Endothelial cell of umbilical vein (primary cell): Measurements from ENCODE around the gene TFAM. TPM values are rescaled to one million over a fixed set of nuclear protein-coding genes. Genes with fewer than 3 reads are reported as not detected.

Source experiments
- BruUV-seq: library from RNA; stranded (reverse); fragments of 400-500 nt; replicated peaks from 2 replicates; lab custom pipeline; 2021; lab: Mats Ljungman, UMichigan
- CTCF ChIA-PET: fragments of 300-600, 350-600 bp; sonication (Branson Sonifier 250); formaldehyde crosslinking; loops from one replicate; lab custom pipeline; 2021; ENCODE audit warnings: antibody characterized with exemption, inconsistent platforms; lab: Charles Lee
- POLR2A ChIA-PET: fragments of 300-600, 350-600 bp; sonication (Branson Sonifier 250); formaldehyde crosslinking; loops from one replicate; lab custom pipeline; 2021; ENCODE audit warnings: antibody characterized with exemption, inconsistent platforms; lab: Charles Lee
- DNase-seq: peaks from one replicate; pipeline ENCODE4 v3.0.0-alpha.2; 2011; ENCODE audit warnings: low read depth, low spot score
- FAIRE-seq: peaks from 2 replicates; lab custom pipeline; 2011; peaks lifted over from hg19 to GRCh38; lab: Jason Lieb, UNC
- H2AFZ ChIP-seq: 2 replicates; pipeline ENCODE4 v1.6.0; 2012; ENCODE audit warnings: low read depth, low read length, control low read depth, inconsistent platforms
- H3K27ac ChIP-seq: 2 replicates; pipeline ENCODE4 v1.5.1; 2011; ENCODE audit warnings: low read depth, mild to moderate bottlenecking, control low read depth, low read length, moderate library complexity; ENCODE audit not compliant: insufficient read depth
- H3K27me3 ChIP-seq, 2 experiments: 2 replicates each; pipeline versions ENCODE4 v1.6.0 to v1.6.1; 2011; ENCODE audit warnings: low read length in 2 of 2, mixed read lengths in 1 of 2; ENCODE audit not compliant: control insufficient read depth in 2 of 2, insufficient read depth in 2 of 2
- H3K36me3 ChIP-seq, 2 experiments: 2 replicates in 1 of 2; 3 replicates in 1 of 2; pipeline ENCODE4 v1.5.1; 2011; ENCODE audit warnings: low read length in 2 of 2, mild to moderate bottlenecking in 1 of 2, moderate library complexity in 1 of 2; ENCODE audit not compliant: control insufficient read depth in 2 of 2, insufficient read depth in 2 of 2; ENCODE audit errors: extremely low read depth in 1 of 2
- H3K4me1 ChIP-seq: 3 replicates; pipeline ENCODE4 v1.5.1; 2011; ENCODE audit warnings: mild to moderate bottlenecking, low read length; ENCODE audit not compliant: control insufficient read depth, insufficient read depth; ENCODE audit errors: extremely low read depth
- H3K4me2 ChIP-seq: 2 replicates; pipeline ENCODE4 v1.6.1; 2011; ENCODE audit warnings: low read length, control low read depth, mixed read lengths; ENCODE audit not compliant: insufficient read depth
- H3K4me3 ChIP-seq, 3 experiments: fragments of 200-600 bp in 1 of 3; sonication (generic), shearing (Covaris generic) in 1 of 3; replicated peaks in 1 of 3; 2 replicates each; pipeline ENCODE4 v1.5.1; 2011 to 2016; ENCODE audit warnings: control low read depth in 3 of 3, low read length in 3 of 3, mild to moderate bottlenecking in 2 of 3, inconsistent platforms in 1 of 3, low read depth in 1 of 3, moderate library complexity in 1 of 3; ENCODE audit not compliant: insufficient read depth in 1 of 3
- H3K79me2 ChIP-seq: 2 replicates; pipeline ENCODE4 v1.6.0; 2012; ENCODE audit warnings: low read length, inconsistent platforms; ENCODE audit not compliant: control insufficient read depth, insufficient read depth
- H3K9ac ChIP-seq: replicated peaks from 2 replicates; pipeline ENCODE3; 2011; ENCODE audit warnings: low read length, control low read depth; ENCODE audit not compliant: insufficient read depth; ENCODE audit errors: extremely low read depth
- H3K9me1 ChIP-seq: replicated peaks from 3 replicates; pipeline ENCODE4 v1.6.0; 2011; ENCODE audit warnings: mild to moderate bottlenecking, low read length; ENCODE audit not compliant: control insufficient read depth, insufficient read depth; ENCODE audit errors: extremely low read depth
- H3K9me3 ChIP-seq: replicated peaks from 2 replicates; pipeline ENCODE4 v1.5.1; 2012; ENCODE audit warnings: low read length, inconsistent platforms; ENCODE audit not compliant: control insufficient read depth, insufficient read depth
- H4K20me1 ChIP-seq: replicated peaks from 2 replicates; pipeline ENCODE3; 2011; ENCODE audit warnings: mild to moderate bottlenecking, low read length; ENCODE audit not compliant: control insufficient read depth, insufficient read depth; ENCODE audit errors: extremely low read depth
- CTCF ChIP-seq, 2 donors: IDR thresholded peaks; 1 replicate in 1 of 2; 2 replicates in 1 of 2; pipeline ENCODE4 v1.5.1; 2011; ENCODE audit warnings: low read length in 2 of 2, mild to moderate bottlenecking in 2 of 2, moderate library complexity in 2 of 2, control low read depth in 1 of 2, inconsistent platforms in 1 of 2, low read depth in 1 of 2; ENCODE audit not compliant: insufficient read depth in 1 of 2; ENCODE audit errors: extremely low read depth in 1 of 2
- EZH2 ChIP-seq: IDR thresholded peaks from 2 replicates; pipeline ENCODE4 v1.6.1; 2012; ENCODE audit warnings: borderline replicate concordance, low read depth, mild to moderate bottlenecking, moderate library complexity, low read length, inconsistent platforms; ENCODE audit not compliant: severe bottlenecking
- FOS ChIP-seq: IDR thresholded peaks from 2 replicates; pipeline ENCODE4 v1.6.1; 2011; ENCODE audit warnings: mild to moderate bottlenecking, low read length, moderate library complexity, borderline replicate concordance; ENCODE audit not compliant: insufficient read depth
- GATA2 ChIP-seq: IDR thresholded peaks from 2 replicates; pipeline ENCODE4 v1.7.0; 2011; ENCODE audit warnings: low read depth, mild to moderate bottlenecking, moderate library complexity, mixed read lengths, low read length; ENCODE audit not compliant: insufficient read length, insufficient read depth
- JUN ChIP-seq: IDR thresholded peaks from 2 replicates; pipeline ENCODE4 v1.6.1; 2011; ENCODE audit warnings: borderline replicate concordance, low read depth; ENCODE audit not compliant: insufficient read length, insufficient read depth
- MAX ChIP-seq: IDR thresholded peaks from 2 replicates; pipeline ENCODE4 v1.6.1; 2011; ENCODE audit not compliant: insufficient read depth, insufficient read length
- MYC ChIP-seq: IDR thresholded peaks from one replicate; pipeline ENCODE4 v1.6.1; 2011; ENCODE audit warnings: mild to moderate bottlenecking, low read depth, low read length
- POLR2A ChIP-seq: IDR thresholded peaks from 2 replicates; pipeline ENCODE4 v1.6.1; 2012; ENCODE audit warnings: low read depth, mild to moderate bottlenecking, control low read depth, low read length
- POLR2AphosphoS5 ChIP-seq: IDR thresholded peaks from 2 replicates; pipeline ENCODE4 v1.6.1; 2012; ENCODE audit warnings: low read depth, mild to moderate bottlenecking, control low read depth, low read length, moderate library complexity; ENCODE audit not compliant: insufficient read depth
- dilution Hi-C: fragments of 300-500 bp; cut with MboI; formaldehyde crosslinking; loops from one replicate; pipeline ENCODE4 v1.15.0; 2019; ENCODE audit warnings: low sequenced_read_pairs; ENCODE audit not compliant: extremely low pct_ligation_motif_present
- intact Hi-C: fragments of 100-400 bp; cut with micrococcal nuclease; formaldehyde crosslinking; loops from one replicate; pipeline ENCODE4 v1.10.0; 2022
- polyA plus RNA-seq, 4 experiments: library from polyadenylated mRNA; depleted of rRNA in 3 of 4; stranded (reverse) in 3 of 4; unstranded in 1 of 4; fragments of >200 nt; gene quantifications; 2 replicates each; pipeline versions ENCODE4 v1.2.1 to v1.2.3, GENCODE V29; 2011 to 2012; ENCODE audit warnings: missing spikeins in 1 of 4
- total RNA-seq: library from RNA; stranded (reverse); gene quantifications from 2 replicates; pipeline ENCODE4 v1.2.3, GENCODE V29; 2021

The TFAM gene
- total and polyA plus RNA-seq, 2 donors (not counting 3 experiments of a cell fraction or from before 2014, with no cell fraction given), result 21.3 to 45.1 TPM

GRCh38 chr10:58396057-58396456 lies 10.8 kb downstream of the TFAM start:
- Histone ChIP-seq H3K27me3 (no peaks in the 10 kb centered on the region), H2AFZ (no peak overlapping the region), H3K9me1 (no peaks in the 10 kb centered on the region), H3K27ac (no peak overlapping the region), H3K9me3 (no peaks in the 10 kb centered on the region), H3K4me3 (no peak overlapping the region), H3K4me1 (no peaks in the 10 kb centered on the region), H3K4me2 (no peak overlapping the region), H3K79me2 (peaks cover 7% of the 10 kb centered on the region), H3K36me3 (peaks cover 2 to 9% of the 10 kb centered on the region in 2 experiments), H3K9ac (no peak overlapping the region), H4K20me1 (no peaks in the 10 kb centered on the region)
- DNase-seq (no peak), FAIRE-seq (no peak)
- intact Hi-C loops (no loop called here), dilution Hi-C loops (no loop called here)
- TF ChIP-seq GATA2 (no peak), CTCF (IDR thresholded peaks at IDR 0.05; ENCODE audit: extremely low read depth in 1 of 2, insufficient read depth in 1 of 2, low read depth in 1 of 2, low read length in 2 of 2) (no peak), POLR2A (no peak), MYC (no peak), EZH2 (no peak), POLR2AphosphoS5 (no peak), MAX (no peak), FOS (no peak), JUN (no peak)
- POLR2A ChIA-PET, result no interaction called here
- CTCF ChIA-PET, result interaction anchor here (2.9 kb wide), 1 partner anchor 10 kb away, joined by 12 read pairs; the partner anchor contains the start of gene TFAM
- no TSS peak for BruUV-seq
